ENCODE measurements around the gene DCX. TPM values are rescaled to one million over a fixed set of nuclear protein-coding genes. Genes with fewer than 3 reads are reported as not detected.

DCX gene
- polyA plus RNA-seq, 3 donors: not detected

GRCh38 chrX:111442791-111443190 lies 30.8 kb upstream of the DCX start:
- no peak overlapping the region for H3K9ac ChIP-seq (ENCODE audit: insufficient read depth, low read length, poor library complexity, severe bottlenecking)
- H3K4me1 ChIP-seq (ENCODE audit: control insufficient read depth in 1 of 2, insufficient read depth in 2 of 2, low read length in 2 of 2): peaks cover 21 to 22% of the 10 kb centered on the region in 2 donors
- H3K9me3 Mint-ChIP-seq: peaks cover 0 to 2% (median 0%) of the 10 kb centered on the region in 7 donors
- H3K36me3 Mint-ChIP-seq: no peaks in the 10 kb centered on the region
- no peaks in the 10 kb centered on the region for H4K20me1 ChIP-seq (ENCODE audit: insufficient read depth, low read length)
- no CpG with 5 or more reads among the region's 2 CpGs for WGBS (ENCODE audit: insufficient coverage)
- H3K27ac Mint-ChIP-seq: peak overlapping the region in 1 of 7 donors; percentile 58
- H3K27me3 Mint-ChIP-seq (ENCODE audit: low read depth in 3 of 3): peaks cover 0 to 11% (median 1%) of the 10 kb centered on the region in 3 donors
- intact Hi-C loops (cut with micrococcal nuclease): no loop called here
- no peak for DNase-seq
- peaks cover 0 to 3% of the 10 kb centered on the region in 2 donors for H3K27me3 ChIP-seq (ENCODE audit: control insufficient read depth in 2 of 2, insufficient read depth in 2 of 2, low read length in 2 of 2)
- no peaks in the 10 kb centered on the region for H3K36me3 ChIP-seq (replicated peaks in 1 of 2; ENCODE audit: control insufficient read depth in 1 of 2, insufficient read depth in 2 of 2, low read length in 2 of 2)
- H2AFZ ChIP-seq (ENCODE audit: insufficient read depth, low read depth, low read length, poor library complexity, severe bottlenecking): no peak overlapping the region
- peaks cover 21% of the 10 kb centered on the region for H3K4me1 Mint-ChIP-seq
- no peak overlapping the region for H3K27ac ChIP-seq (ENCODE audit: low read depth in 1 of 2, low read length in 2 of 2)
- no peak overlapping the region for H3K4me3 ChIP-seq (replicated peaks in 1 of 3; ENCODE audit: low read depth in 2 of 3, low read length in 3 of 3)
- H3K4me2 ChIP-seq (replicated peaks; ENCODE audit: extremely low read depth, low read length, poor library complexity, severe bottlenecking): no peak overlapping the region
- no peak overlapping the region for H3K4me3 Mint-ChIP-seq
- H3K9me3 ChIP-seq (replicated peaks in 1 of 2; ENCODE audit: control insufficient read depth in 1 of 2, insufficient read depth in 1 of 2, low read length in 2 of 2): no peaks in the 10 kb centered on the region
- TF ChIP-seq, protein P1, sequence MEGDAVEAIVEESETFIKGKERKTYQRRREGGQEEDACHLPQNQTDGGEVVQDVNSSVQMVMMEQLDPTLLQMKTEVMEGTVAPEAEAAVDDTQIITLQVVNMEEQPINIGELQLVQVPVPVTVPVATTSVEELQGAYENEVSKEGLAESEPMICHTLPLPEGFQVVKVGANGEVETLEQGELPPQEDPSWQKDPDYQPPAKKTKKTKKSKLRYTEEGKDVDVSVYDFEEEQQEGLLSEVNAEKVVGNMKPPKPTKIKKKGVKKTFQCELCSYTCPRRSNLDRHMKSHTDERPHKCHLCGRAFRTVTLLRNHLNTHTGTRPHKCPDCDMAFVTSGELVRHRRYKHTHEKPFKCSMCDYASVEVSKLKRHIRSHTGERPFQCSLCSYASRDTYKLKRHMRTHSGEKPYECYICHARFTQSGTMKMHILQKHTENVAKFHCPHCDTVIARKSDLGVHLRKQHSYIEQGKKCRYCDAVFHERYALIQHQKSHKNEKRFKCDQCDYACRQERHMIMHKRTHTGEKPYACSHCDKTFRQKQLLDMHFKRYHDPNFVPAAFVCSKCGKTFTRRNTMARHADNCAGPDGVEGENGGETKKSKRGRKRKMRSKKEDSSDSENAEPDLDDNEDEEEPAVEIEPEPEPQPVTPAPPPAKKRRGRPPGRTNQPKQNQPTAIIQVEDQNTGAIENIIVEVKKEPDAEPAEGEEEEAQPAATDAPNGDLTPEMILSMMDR (IDR thresholded peaks at IDR 0.05): no peak
- H3K79me2 ChIP-seq (ENCODE audit: insufficient read depth, low read length): no peaks in the 10 kb centered on the region

DNA sequence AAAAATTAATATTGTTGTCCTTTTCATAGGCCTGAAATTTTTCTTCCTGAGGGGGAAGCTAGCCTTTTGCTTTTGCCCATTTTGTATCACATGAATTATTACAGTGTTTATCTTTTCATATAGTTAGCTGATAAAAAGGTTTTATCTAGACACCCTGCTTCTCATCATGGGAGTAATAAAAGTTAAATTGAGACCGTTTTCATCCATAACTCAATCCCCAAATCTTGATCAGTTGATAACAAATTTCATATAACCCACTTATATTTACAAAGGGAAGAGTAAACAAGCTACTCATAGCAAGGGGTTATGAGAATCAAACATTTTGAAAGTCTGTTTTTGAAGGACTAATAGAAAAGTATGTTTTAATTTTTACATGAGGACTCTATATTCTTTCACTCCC lies 23.5 kb upstream of the DCX start:
- TF ChIP-seq, protein P1 (IDR thresholded peaks at IDR 0.05): no peak
- Histone ChIP-seq H3K4me1 (ENCODE audit: control insufficient read depth in 1 of 2, insufficient read depth in 2 of 2, low read length in 2 of 2) (no peaks in the 10 kb centered on the region), H3K4me2 (replicated peaks; ENCODE audit: extremely low read depth, low read length, poor library complexity, severe bottlenecking) (no peak overlapping the region), H3K27ac (ENCODE audit: low read depth in 1 of 2, low read length in 2 of 2) (no peak overlapping the region), H2AFZ (ENCODE audit: insufficient read depth, low read depth, low read length, poor library complexity, severe bottlenecking) (no peak overlapping the region), H3K9me3 (replicated peaks in 1 of 2; ENCODE audit: control insufficient read depth in 1 of 2, insufficient read depth in 1 of 2, low read length in 2 of 2) (no peaks in the 10 kb centered on the region), H3K27me3 (ENCODE audit: control insufficient read depth in 2 of 2, insufficient read depth in 2 of 2, low read length in 2 of 2) (no peaks in the 10 kb centered on the region), H3K4me3 (replicated peaks in 1 of 3; ENCODE audit: low read depth in 2 of 3, low read length in 3 of 3) (no peak overlapping the region), H3K79me2 (ENCODE audit: insufficient read depth, low read length) (no peaks in the 10 kb centered on the region), H3K9ac (ENCODE audit: insufficient read depth, low read length, poor library complexity, severe bottlenecking) (no peak overlapping the region), H4K20me1 (ENCODE audit: insufficient read depth, low read length) (no peaks in the 10 kb centered on the region), H3K36me3 (replicated peaks in 1 of 2; ENCODE audit: control insufficient read depth in 1 of 2, insufficient read depth in 2 of 2, low read length in 2 of 2) (no peaks in the 10 kb centered on the region)
- intact Hi-C loops (cut with micrococcal nuclease): no loop called here
- no peak overlapping the region for H3K4me3 Mint-ChIP-seq
- H3K27ac Mint-ChIP-seq: no peak overlapping the region
- H3K27me3 Mint-ChIP-seq (ENCODE audit: low read depth in 3 of 3): peaks cover 0 to 16% (median 1%) of the 10 kb centered on the region in 3 donors
- peaks cover 0 to 4% (median 0%) of the 10 kb centered on the region in 7 donors for H3K9me3 Mint-ChIP-seq
- no peaks in the 10 kb centered on the region for H3K36me3 Mint-ChIP-seq
- DNase-seq: no peak
- no CpG with 5 or more reads among the region's 1 CpG for WGBS (ENCODE audit: insufficient coverage)
- no peaks in the 10 kb centered on the region for H3K4me1 Mint-ChIP-seq
